ENCODE data around the gene SLC6A18.
"Not testable (repeated sequence)": the region's sequence is repeated elsewhere in the genome, so short reads cannot be mapped to it uniquely, and the experiment has no call there.

The SLC6A18 gene

GRCh38 chr5:1277781-1278180, 52.6 kb downstream of the SLC6A18 start:
- H3K4me1 Mint-ChIP-seq = no peaks in the 10 kb centered on the region
- H3K27ac Mint-ChIP-seq = no peak overlapping the region
- no peak for DNase-seq (ENCODE audit: low spot score in 2 of 2)
- H3K36me3 Mint-ChIP-seq = no peaks in the 10 kb centered on the region
- H3K27me3 Mint-ChIP-seq = peaks cover 6% of the 10 kb centered on the region
- H3K9me3 Mint-ChIP-seq = no peaks in the 10 kb centered on the region
- no peak overlapping the region for H3K4me3 Mint-ChIP-seq
- no peak for ATAC-seq (ENCODE audit: low read depth)

GRCh38 chr5:1278216-1278615, 53.0 kb downstream of the SLC6A18 start:
- H3K9me3 Mint-ChIP-seq = no peaks in the 10 kb centered on the region
- no peaks in the 10 kb centered on the region for H3K4me1 Mint-ChIP-seq
- peaks cover 6% of the 10 kb centered on the region for H3K27me3 Mint-ChIP-seq
- no peaks in the 10 kb centered on the region for H3K36me3 Mint-ChIP-seq
- DNase-seq (ENCODE audit: low spot score in 2 of 2) = no peak
- ATAC-seq (ENCODE audit: low read depth) = no peak
- no peak overlapping the region for H3K4me3 Mint-ChIP-seq
- no peak overlapping the region for H3K27ac Mint-ChIP-seq

GRCh38 chr5:1278656-1279442, 53.7 kb downstream of the SLC6A18 start:
- no peaks in the 10 kb centered on the region for H3K36me3 Mint-ChIP-seq

GRCh38 chr5:1279443-1280151, 54.4 kb downstream of the SLC6A18 start:
- no peak for DNase-seq (ENCODE audit: low spot score in 2 of 2)
- Mint-ChIP-seq H3K36me3 (no peaks in the 10 kb centered on the region), H3K4me3 (no peak overlapping the region), H3K27ac (no peak overlapping the region), H3K9me3 (no peaks in the 10 kb centered on the region), H3K27me3 (peaks cover 6% of the 10 kb centered on the region), H3K4me1 (no peaks in the 10 kb centered on the region)
- ATAC-seq (ENCODE audit: low read depth) = no peak

More at GRCh38 chr5:1278656-1279442, 53.7 kb downstream of the SLC6A18 start:
- peaks cover 6% of the 10 kb centered on the region for H3K27me3 Mint-ChIP-seq
- no peak overlapping the region for H3K27ac Mint-ChIP-seq
- no peak for ATAC-seq (ENCODE audit: low read depth)
- H3K4me1 Mint-ChIP-seq = no peaks in the 10 kb centered on the region
- no peak overlapping the region for H3K4me3 Mint-ChIP-seq
- no peaks in the 10 kb centered on the region for H3K9me3 Mint-ChIP-seq
- no peak for DNase-seq (ENCODE audit: low spot score in 2 of 2)

GRCh38 chr5:1280177-1281037, 55.2 kb downstream of the SLC6A18 start:
- peaks cover 6% of the 10 kb centered on the region for H3K27me3 Mint-ChIP-seq
- no peaks in the 10 kb centered on the region for H3K9me3 Mint-ChIP-seq
- no peak overlapping the region for H3K27ac Mint-ChIP-seq
- ATAC-seq (ENCODE audit: low read depth) = no peak
- H3K36me3 Mint-ChIP-seq = no peaks in the 10 kb centered on the region
- no peaks in the 10 kb centered on the region for H3K4me1 Mint-ChIP-seq
- no peak overlapping the region for H3K4me3 Mint-ChIP-seq
- DNase-seq (ENCODE audit: low spot score in 2 of 2) = no peak

GRCh38 chr5:1281038-1281882, 56.1 kb downstream of the SLC6A18 start:
- Mint-ChIP-seq H3K4me1 (no peaks in the 10 kb centered on the region), H3K36me3 (no peaks in the 10 kb centered on the region), H3K27me3 (peaks cover 3% of the 10 kb centered on the region), H3K9me3 (no peaks in the 10 kb centered on the region), H3K27ac (no peak overlapping the region), H3K4me3 (no peak overlapping the region)
- DNase-seq (ENCODE audit: low spot score in 2 of 2) (no peak), ATAC-seq (ENCODE audit: low read depth) (no peak)

- Mint-ChIP-seq H3K4me3 (no peak overlapping the region), H3K27ac (no peak overlapping the region), H3K36me3 (no peaks in the 10 kb centered on the region), H3K4me1 (no peaks in the 10 kb centered on the region), H3K9me3 (no peaks in the 10 kb centered on the region), H3K27me3 (no peaks in the 10 kb centered on the region)
- DNase-seq (ENCODE audit: low spot score in 2 of 2) (no peak), ATAC-seq (ENCODE audit: low read depth) (no peak)
Measured at GRCh38 chr5:1282131-1282992, 57.2 kb downstream of the SLC6A18 start.

- DNase-seq (ENCODE audit: low spot score in 2 of 2); H3K9me3 Mint-ChIP-seq; H3K36me3 Mint-ChIP-seq; H3K4me3 Mint-ChIP-seq; ATAC-seq (ENCODE audit: low read depth); H3K4me1 Mint-ChIP-seq; H3K27ac Mint-ChIP-seq; H3K27me3 Mint-ChIP-seq: not testable (repeated sequence)
Measured at GRCh38 chr5:1282993-1283728, 58.0 kb downstream of the SLC6A18 start.

- H3K27ac Mint-ChIP-seq; H3K36me3 Mint-ChIP-seq; ATAC-seq (ENCODE audit: low read depth); H3K9me3 Mint-ChIP-seq; H3K27me3 Mint-ChIP-seq; H3K4me1 Mint-ChIP-seq; DNase-seq (ENCODE audit: low spot score in 2 of 2); H3K4me3 Mint-ChIP-seq: not testable (repeated sequence)
Measured at GRCh38 chr5:1283729-1284041, 58.5 kb downstream of the SLC6A18 start.

GRCh38 chr5:1284336-1284970, 59.3 kb downstream of the SLC6A18 start:
- not testable (repeated sequence) for H3K36me3 Mint-ChIP-seq; H3K27ac Mint-ChIP-seq; H3K4me3 Mint-ChIP-seq; DNase-seq (ENCODE audit: low spot score in 2 of 2); H3K4me1 Mint-ChIP-seq; H3K27me3 Mint-ChIP-seq; H3K9me3 Mint-ChIP-seq; ATAC-seq (ENCODE audit: low read depth)

- DNase-seq (ENCODE audit: low spot score in 2 of 2) (no peak), ATAC-seq (ENCODE audit: low read depth) (no peak)
- peaks cover 2% of the 10 kb centered on the region for H3K36me3 Mint-ChIP-seq
- H3K9me3 Mint-ChIP-seq = peaks cover 5% of the 10 kb centered on the region
- H3K4me1 Mint-ChIP-seq = no peaks in the 10 kb centered on the region
- no peak overlapping the region for H3K4me3 Mint-ChIP-seq
- no peak overlapping the region for H3K27ac Mint-ChIP-seq
- peaks cover 8% of the 10 kb centered on the region for H3K27me3 Mint-ChIP-seq
Measured at GRCh38 chr5:1285141-1285540, 60.0 kb downstream of the SLC6A18 start.

GRCh38 chr5:1285883-1286291, 60.7 kb downstream of the SLC6A18 start:
- peaks cover 5% of the 10 kb centered on the region for H3K9me3 Mint-ChIP-seq
- no peaks in the 10 kb centered on the region for H3K4me1 Mint-ChIP-seq
- peaks cover 2% of the 10 kb centered on the region for H3K36me3 Mint-ChIP-seq
- no peak for ATAC-seq (ENCODE audit: low read depth)
- no peak for DNase-seq (ENCODE audit: low spot score in 2 of 2)
- no peak overlapping the region for H3K4me3 Mint-ChIP-seq
- H3K27me3 Mint-ChIP-seq = peaks cover 8% of the 10 kb centered on the region
- H3K27ac Mint-ChIP-seq = no peak overlapping the region
